Activated CD8-positive, alpha-beta T cell treated with anti-CD3 and anti-CD28 coated beads, Interleukin-2, amount 10 ng/mL, durations not matched to agents 7 days and 5 days (primary cell): Measurements from ENCODE around the gene DOCK4. TPM values are rescaled to one million over a fixed set of nuclear protein-coding genes. Genes with fewer than 3 reads are reported as not detected.

Source experiments
- ATAC-seq: fragments of 150-1000 bp; cut with Tn5 transposase; one replicate; pipeline ENCODE4 v1.10.0; 2021; ENCODE audit warnings: moderate library complexity
- CTCF ChIA-PET: fragments of 350-600 bp; sonication (Branson Sonifier 250); formaldehyde crosslinking; loops from one replicate; lab custom pipeline; 2021; ENCODE audit warnings: antibody characterized with exemption; lab: Charles Lee
- POLR2A ChIA-PET: fragments of 350-600 bp; sonication (Branson Sonifier 250); formaldehyde crosslinking; loops from one replicate; lab custom pipeline; 2021; ENCODE audit warnings: antibody characterized with exemption; lab: Charles Lee
- DNase-seq: peaks from one replicate; pipeline ENCODE4 v3.0.0-alpha.2; 2020
- H3K27ac Mint-ChIP-seq: one replicate; pipeline ENCODE4 v1.8.0; 2021; ENCODE audit warnings: mild to moderate bottlenecking, mixed read lengths
- H3K27me3 Mint-ChIP-seq: one replicate; pipeline ENCODE4 v1.8.0; 2021; ENCODE audit warnings: low read depth, mixed read lengths
- H3K36me3 Mint-ChIP-seq: one replicate; pipeline ENCODE4 v1.8.0; 2021; ENCODE audit warnings: low read depth, mixed read lengths
- H3K4me1 Mint-ChIP-seq: one replicate; pipeline ENCODE4 v1.8.0; 2021; ENCODE audit warnings: low read depth, mixed read lengths
- H3K4me3 Mint-ChIP-seq: one replicate; pipeline ENCODE4 v1.8.0; 2021; ENCODE audit warnings: mild to moderate bottlenecking, mixed read lengths
- H3K9me3 Mint-ChIP-seq: one replicate; pipeline ENCODE4 v1.8.0; 2022; ENCODE audit warnings: mixed read lengths; ENCODE audit not compliant: insufficient read depth
- total RNA-seq, 2 experiments: library from RNA; stranded (reverse); gene quantifications; one replicate each; pipeline ENCODE4 v1.2.3, GENCODE V29; 2021

Gene DOCK4
- total RNA-seq, 2 experiments from 2014 or later, result 0.10 to 0.18 TPM

DNA sequence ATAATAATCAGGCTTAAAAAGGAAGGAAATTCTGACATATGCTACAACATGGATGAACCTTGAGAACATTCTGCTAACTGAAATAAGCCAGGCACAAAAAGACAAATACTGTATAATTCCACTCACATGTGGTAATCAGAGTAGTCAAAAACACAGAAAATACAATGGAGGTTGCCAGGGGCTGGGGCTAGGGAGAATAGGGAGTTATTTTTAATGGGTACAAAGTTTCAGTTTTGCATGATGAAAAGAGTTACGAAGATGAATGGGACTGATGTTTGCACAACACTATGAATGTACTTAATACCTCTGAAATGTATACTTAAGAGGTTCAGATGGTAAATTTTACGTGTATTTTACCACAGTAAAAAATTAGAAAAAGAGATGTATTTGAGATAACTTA lies 145.6 kb downstream of the DOCK4 start:
- DNase-seq (no peak), ATAC-seq (no peak)
- Mint-ChIP-seq H3K4me1 (no peaks in the 10 kb centered on the region), H3K9me3 (no peaks in the 10 kb centered on the region), H3K36me3 (no peaks in the 10 kb centered on the region), H3K4me3 (no peak overlapping the region), H3K27ac (no peak overlapping the region), H3K27me3 (peaks cover 2% of the 10 kb centered on the region)
- ChIA-PET CTCF (no interaction called here), POLR2A (no interaction called here)

DNA sequence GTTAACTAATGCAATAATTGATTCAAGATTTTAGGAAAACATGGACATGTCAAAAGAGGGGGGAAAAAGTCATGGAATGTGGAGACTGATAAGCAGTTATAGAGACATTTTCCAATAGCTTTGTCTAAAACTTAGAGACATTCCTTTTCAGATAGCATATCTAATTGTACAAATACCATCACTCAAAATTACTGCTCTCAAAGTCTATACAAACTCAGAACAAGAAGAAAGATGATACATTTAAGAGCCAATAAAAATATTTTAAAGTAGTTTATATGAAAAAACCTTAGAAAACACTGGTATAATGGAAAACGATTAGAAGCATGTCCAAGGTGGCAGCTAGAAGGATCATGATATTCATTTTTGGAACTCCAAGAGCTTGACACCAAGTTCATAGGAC lies 146.5 kb downstream of the DOCK4 start:
- Mint-ChIP-seq H3K27ac (no peak overlapping the region), H3K4me1 (no peaks in the 10 kb centered on the region), H3K9me3 (no peaks in the 10 kb centered on the region), H3K4me3 (no peak overlapping the region), H3K36me3 (no peaks in the 10 kb centered on the region), H3K27me3 (peaks cover 2% of the 10 kb centered on the region)
- CTCF ChIA-PET, result no interaction called here
- no peak for DNase-seq
- no peak for ATAC-seq
- POLR2A ChIA-PET, result no interaction called here

DNA sequence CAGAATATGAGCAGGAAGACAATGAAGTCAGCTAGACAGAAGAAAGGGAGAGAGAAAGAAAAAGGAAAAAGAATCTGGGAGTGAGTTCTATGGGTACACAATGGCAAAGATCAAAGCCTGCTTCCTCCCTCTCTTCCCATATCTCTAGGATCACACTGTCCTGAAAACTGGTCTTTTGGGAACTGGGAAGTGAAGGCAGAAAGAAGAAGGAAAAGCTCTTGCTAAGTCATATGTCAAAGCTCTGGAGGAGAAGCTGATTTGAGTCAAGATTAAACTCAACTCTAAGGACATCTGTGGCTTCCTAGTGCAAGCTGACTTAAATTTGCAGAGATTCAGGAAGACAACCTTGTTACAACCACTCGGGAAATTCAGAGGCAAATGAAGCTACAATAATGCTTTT lies 147.5 kb downstream of the DOCK4 start:
- DNase-seq (no peak), ATAC-seq (no peak)
- H3K9me3 Mint-ChIP-seq, result no peaks in the 10 kb centered on the region
- ChIA-PET CTCF (no interaction called here), POLR2A (no interaction called here)
- no peak overlapping the region for H3K27ac Mint-ChIP-seq
- no peak overlapping the region for H3K4me3 Mint-ChIP-seq
- no peaks in the 10 kb centered on the region for H3K36me3 Mint-ChIP-seq
- H3K27me3 Mint-ChIP-seq, result peaks cover 2% of the 10 kb centered on the region
- H3K4me1 Mint-ChIP-seq, result no peaks in the 10 kb centered on the region

DNA sequence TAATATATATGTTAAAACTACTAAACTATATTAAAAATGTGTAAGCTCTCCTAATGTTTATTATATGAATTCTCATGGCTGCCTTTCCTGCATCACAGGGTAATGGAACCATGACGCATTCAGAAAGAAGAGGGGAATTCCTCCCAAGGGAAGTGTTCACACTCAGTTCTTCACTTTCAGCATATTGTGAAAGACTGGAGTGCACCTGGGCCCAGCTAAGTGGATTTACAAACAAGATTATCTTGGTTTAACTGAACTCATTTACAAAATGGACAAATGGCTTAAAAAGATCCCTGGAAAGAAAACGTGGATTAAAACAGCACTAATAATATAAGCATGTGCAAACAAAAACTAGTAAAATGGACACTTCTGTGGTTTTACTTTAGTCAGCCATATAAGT lies 149.8 kb downstream of the DOCK4 start:
- no peak overlapping the region for H3K4me3 Mint-ChIP-seq
- H3K4me1 Mint-ChIP-seq, result no peaks in the 10 kb centered on the region
- CTCF ChIA-PET, result no interaction called here
- no peak overlapping the region for H3K27ac Mint-ChIP-seq
- no peaks in the 10 kb centered on the region for H3K9me3 Mint-ChIP-seq
- H3K36me3 Mint-ChIP-seq, result no peaks in the 10 kb centered on the region
- ATAC-seq, result no peak
- DNase-seq, result no peak
- POLR2A ChIA-PET, result no interaction called here
- H3K27me3 Mint-ChIP-seq, result peaks cover 2% of the 10 kb centered on the region

DNA sequence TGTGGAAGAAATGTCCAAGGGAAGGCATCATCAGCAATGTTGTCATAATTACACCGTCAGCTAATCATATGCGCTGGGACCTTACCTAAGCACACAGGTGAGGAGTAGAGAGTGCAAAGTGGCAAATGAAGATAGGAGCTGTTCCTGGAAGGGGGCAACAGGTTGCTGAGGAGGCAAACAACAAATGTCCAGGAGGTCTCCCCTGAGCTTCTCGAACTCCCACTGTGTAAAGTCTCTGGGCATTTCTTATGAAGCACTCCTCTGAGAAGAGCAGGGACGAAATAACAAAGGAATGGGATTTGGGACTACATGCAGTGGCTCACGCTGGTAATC lies 152.5 kb downstream of the DOCK4 start:
- H3K36me3 Mint-ChIP-seq, result no peaks in the 10 kb centered on the region
- H3K27ac Mint-ChIP-seq, result no peak overlapping the region
- H3K9me3 Mint-ChIP-seq, result no peaks in the 10 kb centered on the region
- no peak overlapping the region for H3K4me3 Mint-ChIP-seq
- H3K4me1 Mint-ChIP-seq, result no peaks in the 10 kb centered on the region
- ChIA-PET CTCF (no interaction called here), POLR2A (no interaction called here)
- peaks cover 2% of the 10 kb centered on the region for H3K27me3 Mint-ChIP-seq
- no peak for ATAC-seq
- no peak for DNase-seq

DNA sequence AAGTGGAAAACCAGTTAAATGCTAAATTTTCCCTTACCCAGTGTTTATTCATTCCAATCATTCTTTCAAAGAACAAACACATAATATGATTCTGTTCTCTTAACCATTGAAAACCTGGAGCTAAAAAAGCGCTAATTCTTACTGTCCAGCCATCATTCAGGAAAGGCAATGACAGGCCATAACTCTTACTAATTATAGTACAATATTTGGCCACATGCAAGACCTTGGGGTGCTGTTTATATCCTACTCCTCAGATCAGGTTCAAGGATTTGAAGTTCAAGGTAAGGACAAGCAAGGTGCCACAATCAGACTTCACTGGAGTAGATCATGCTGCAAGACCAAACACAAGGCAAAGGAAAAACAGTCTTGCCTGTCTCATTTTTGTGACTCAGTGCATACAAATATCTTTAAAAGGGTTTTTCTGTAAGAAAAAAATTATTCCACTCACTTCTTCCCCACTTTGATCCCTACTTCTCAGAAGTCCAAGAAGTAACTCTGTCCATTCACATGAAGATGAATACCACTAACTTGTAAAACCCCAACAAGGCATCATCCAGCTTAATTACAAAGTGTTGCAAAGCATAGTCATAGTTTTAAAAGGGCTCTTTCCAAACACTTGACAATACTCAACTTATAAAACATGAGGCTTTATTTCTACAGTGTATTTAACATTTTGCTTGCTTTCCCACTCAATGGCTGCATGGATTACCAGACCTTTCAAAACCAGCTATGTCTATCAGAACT lies 153.0 kb downstream of the DOCK4 start:
- ATAC-seq (no peak), DNase-seq (no peak)
- H3K27ac Mint-ChIP-seq, result no peak overlapping the region
- no peaks in the 10 kb centered on the region for H3K4me1 Mint-ChIP-seq
- peaks cover 2% of the 10 kb centered on the region for H3K27me3 Mint-ChIP-seq
- no peaks in the 10 kb centered on the region for H3K9me3 Mint-ChIP-seq
- no peaks in the 10 kb centered on the region for H3K36me3 Mint-ChIP-seq
- no peak overlapping the region for H3K4me3 Mint-ChIP-seq
- POLR2A ChIA-PET, result no interaction called here
- CTCF ChIA-PET, result no interaction called here

DNA sequence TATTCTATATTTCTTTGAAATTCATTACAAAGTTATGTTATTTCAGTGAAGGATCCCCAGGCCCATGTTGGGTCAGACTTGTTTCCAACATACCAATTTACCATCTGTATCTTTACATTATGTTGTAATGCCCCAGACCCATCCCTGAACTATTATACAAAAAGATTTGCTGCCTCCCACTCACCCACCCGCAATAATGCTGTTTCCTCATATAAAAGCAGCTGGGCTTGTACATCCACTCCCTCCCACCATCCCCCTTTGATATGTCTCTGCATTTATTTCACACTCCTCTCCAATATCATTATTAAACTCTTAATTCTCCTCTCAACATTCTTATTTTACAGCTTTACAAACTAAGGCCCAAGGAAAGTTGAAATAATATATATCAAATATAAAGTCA lies 153.7 kb downstream of the DOCK4 start:
- ChIA-PET CTCF (no interaction called here), POLR2A (no interaction called here)
- no peak for DNase-seq
- no peaks in the 10 kb centered on the region for H3K36me3 Mint-ChIP-seq
- peaks cover 2% of the 10 kb centered on the region for H3K27me3 Mint-ChIP-seq
- no peaks in the 10 kb centered on the region for H3K4me1 Mint-ChIP-seq
- H3K4me3 Mint-ChIP-seq, result no peak overlapping the region
- H3K27ac Mint-ChIP-seq, result no peak overlapping the region
- H3K9me3 Mint-ChIP-seq, result no peaks in the 10 kb centered on the region
- ATAC-seq, result no peak

DNA sequence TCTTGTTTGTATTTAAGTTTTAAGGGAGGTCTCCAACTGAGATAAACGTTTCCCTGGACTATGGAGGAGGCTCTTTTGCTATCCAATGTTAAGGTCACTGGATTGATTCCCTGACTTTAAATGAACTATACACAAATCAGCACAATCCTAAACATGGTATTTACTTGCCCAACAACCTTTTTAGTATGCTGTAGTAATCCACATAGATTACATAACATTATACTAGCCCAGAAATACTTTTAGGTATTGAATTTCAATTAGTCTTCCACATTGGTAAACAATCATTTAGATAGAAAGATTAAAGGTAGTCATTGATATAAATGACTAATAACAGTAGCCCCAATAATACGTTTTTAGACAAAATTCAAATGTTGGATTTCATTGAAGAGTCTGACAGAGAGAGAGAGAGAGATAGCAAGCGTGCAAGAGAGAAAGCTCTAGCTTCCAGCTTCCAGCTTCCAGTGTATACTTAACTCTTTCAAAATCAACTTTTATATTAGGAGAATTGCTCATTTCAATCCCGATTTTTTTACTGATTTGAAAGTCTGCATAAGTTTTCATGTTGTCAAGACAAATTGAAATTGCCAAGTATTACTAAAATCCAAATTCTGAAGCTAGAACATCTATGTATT lies 155.8 kb downstream of the DOCK4 start:
- Mint-ChIP-seq H3K27ac (no peak overlapping the region), H3K9me3 (no peaks in the 10 kb centered on the region), H3K4me1 (no peaks in the 10 kb centered on the region), H3K36me3 (no peaks in the 10 kb centered on the region), H3K4me3 (no peak overlapping the region), H3K27me3 (no peaks in the 10 kb centered on the region)
- no peak for ATAC-seq
- DNase-seq, result no peak
- ChIA-PET CTCF (no interaction called here), POLR2A (no interaction called here)

DNA sequence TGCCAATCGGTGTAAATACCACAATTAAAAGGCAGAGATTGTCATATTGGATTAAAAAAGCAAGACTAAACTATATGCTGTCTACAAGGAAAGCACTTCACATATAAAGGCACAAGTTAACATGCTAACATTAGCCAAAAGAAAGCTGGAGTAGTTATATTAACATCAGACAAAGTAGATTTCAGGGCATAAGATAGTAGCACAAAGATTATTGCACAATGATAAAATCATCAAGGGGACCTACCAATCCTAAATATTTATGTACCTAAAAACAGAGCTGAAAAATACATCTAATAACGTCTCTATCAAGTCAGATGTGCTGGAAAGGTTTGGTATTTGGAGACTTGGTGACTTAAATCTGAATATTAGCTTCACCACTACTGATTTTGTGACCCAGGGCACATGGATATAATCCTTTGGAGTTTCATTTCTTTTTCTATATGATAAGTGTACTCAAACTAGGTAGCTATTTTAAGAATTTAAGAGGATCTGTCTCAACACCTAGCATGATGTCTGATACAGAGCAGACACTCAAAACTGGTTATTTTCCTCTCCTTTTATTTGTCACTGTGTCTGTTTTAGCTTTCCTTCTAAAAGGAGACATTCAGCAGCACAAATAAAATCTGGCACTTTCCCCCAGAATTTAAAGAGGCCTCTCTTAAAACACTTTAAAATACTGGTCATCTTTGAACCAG lies 156.5 kb downstream of the DOCK4 start:
- Mint-ChIP-seq H3K9me3 (no peaks in the 10 kb centered on the region), H3K4me3 (no peak overlapping the region), H3K4me1 (no peaks in the 10 kb centered on the region), H3K36me3 (no peaks in the 10 kb centered on the region), H3K27ac (no peak overlapping the region), H3K27me3 (peaks cover 4% of the 10 kb centered on the region)
- no peak for DNase-seq
- ChIA-PET POLR2A (no interaction called here), CTCF (no interaction called here)
- no peak for ATAC-seq

DNA sequence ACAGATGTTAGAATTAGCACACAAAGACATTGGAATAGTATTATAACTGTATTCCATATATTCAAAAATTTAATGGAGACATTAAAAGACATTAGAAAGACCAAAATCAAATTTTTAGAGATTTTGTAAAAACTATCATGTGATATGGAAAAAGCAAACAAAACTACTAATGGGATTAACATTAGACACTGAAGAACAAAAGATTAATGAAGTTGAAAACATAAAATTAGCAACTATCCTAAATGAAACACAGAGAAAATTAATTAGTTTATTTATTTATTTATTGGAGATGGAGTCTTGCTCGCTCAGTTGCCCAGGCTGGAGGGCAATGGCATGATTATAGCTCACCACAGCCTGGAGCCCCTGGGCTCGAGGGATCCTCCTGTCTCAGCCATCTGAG lies 158.8 kb downstream of the DOCK4 start:
- Mint-ChIP-seq H3K36me3 (no peaks in the 10 kb centered on the region), H3K4me3 (no peak overlapping the region), H3K9me3 (no peaks in the 10 kb centered on the region), H3K4me1 (no peaks in the 10 kb centered on the region), H3K27ac (no peak overlapping the region), H3K27me3 (peaks cover 8% of the 10 kb centered on the region)
- no peak for DNase-seq
- ChIA-PET CTCF (no interaction called here), POLR2A (no interaction called here)
- ATAC-seq, result no peak

DNA sequence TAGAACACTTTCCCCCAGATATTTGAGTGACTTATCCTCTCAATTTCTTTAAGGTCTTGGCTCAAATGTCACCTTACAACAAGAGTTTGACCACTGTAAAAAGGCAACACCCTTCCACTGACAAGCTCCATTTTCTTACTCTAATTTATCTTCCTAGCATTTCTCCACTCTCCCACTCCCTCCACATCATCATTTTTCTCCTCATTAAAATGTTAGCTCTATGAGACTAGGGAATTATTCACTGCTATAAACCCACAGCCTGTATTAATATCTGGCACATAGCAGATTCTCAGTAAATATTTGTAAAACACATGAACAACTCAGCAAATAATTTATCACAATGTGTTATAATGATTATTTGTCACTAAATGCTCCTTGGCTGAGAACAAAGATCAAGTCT lies 161.0 kb downstream of the DOCK4 start:
- ChIA-PET CTCF (no interaction called here), POLR2A (no interaction called here)
- H3K36me3 Mint-ChIP-seq, result no peaks in the 10 kb centered on the region
- no peaks in the 10 kb centered on the region for H3K9me3 Mint-ChIP-seq
- no peak for ATAC-seq
- H3K27me3 Mint-ChIP-seq, result peaks cover 8% of the 10 kb centered on the region
- no peak overlapping the region for H3K4me3 Mint-ChIP-seq
- H3K4me1 Mint-ChIP-seq, result no peaks in the 10 kb centered on the region
- no peak for DNase-seq
- H3K27ac Mint-ChIP-seq, result no peak overlapping the region

DNA sequence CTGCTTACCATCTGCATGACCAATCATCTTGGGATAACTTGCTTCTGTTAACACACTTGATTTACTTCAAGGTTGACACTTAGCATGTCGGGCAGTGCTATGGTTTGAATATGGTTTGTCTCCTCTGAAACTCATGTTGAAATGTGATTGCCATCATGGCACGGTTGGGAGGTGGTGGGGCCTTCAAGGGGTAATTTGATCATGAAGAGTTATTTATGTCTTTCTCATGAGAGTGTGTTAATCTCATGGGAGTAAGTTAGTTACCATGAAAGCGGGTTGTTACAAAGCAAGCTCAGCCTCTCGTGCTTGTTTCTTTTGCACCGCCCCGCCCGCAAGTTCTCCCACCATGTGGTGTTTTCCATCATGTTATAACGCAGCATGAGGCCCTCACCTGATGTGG lies 163.6 kb downstream of the DOCK4 start:
- DNase-seq, result no peak
- Mint-ChIP-seq H3K36me3 (no peaks in the 10 kb centered on the region), H3K4me1 (no peaks in the 10 kb centered on the region), H3K9me3 (no peaks in the 10 kb centered on the region), H3K4me3 (no peak overlapping the region), H3K27ac (no peak overlapping the region), H3K27me3 (peaks cover 8% of the 10 kb centered on the region)
- ATAC-seq, result no peak
- ChIA-PET CTCF (no interaction called here), POLR2A (no interaction called here)
